ENCODE data around the gene TLN1. TPM values are rescaled to one million over a fixed set of nuclear protein-coding genes. Genes with fewer than 3 reads are reported as not detected.

TLN1 gene
- total RNA-seq, 2 experiments from 2014 or later: 149 to 151 TPM

GRCh38 chr9:35661756-35662350 is 70.1 kb downstream of the TLN1 start:
- Histone ChIP-seq H3K4me1 (ENCODE audit: insufficient read depth, low read length) (peaks cover 85% of the 10 kb centered on the region), H3K9me3 (ENCODE audit: control insufficient read depth in 1 of 2, insufficient read depth in 1 of 2, low read length in 2 of 2) (peaks cover 0 to 4% of the 10 kb centered on the region in 2 experiments), H3K4me3 (ENCODE audit: low read length) (peak overlapping the region; percentile 22), H3K27me3 (ENCODE audit: control insufficient read depth in 1 of 2, insufficient read depth in 2 of 2, low read length in 2 of 2) (no peaks in the 10 kb centered on the region), H3K27ac (ENCODE audit: low read depth in 1 of 2, low read length in 2 of 2) (peak overlapping the region; percentile 5 to 56), H3K36me3 (ENCODE audit: insufficient read depth, low read length) (peaks cover 16% of the 10 kb centered on the region)
- peak overlapping the region; percentile 85 for H3K27ac Mint-ChIP-seq
- ChIA-PET CTCF (interaction anchor here (1.0 to 6.2 kb wide), 6 partner anchors 14 to 95 kb away, joined by 3 to 94 read pairs (median 4); partner anchors contain the start of gene SIT1), POLR2A (interaction anchor here (0.8 to 3.4 kb wide), 9 partner anchors 11 to 71 kb away, joined by 3 to 20 read pairs (median 6); partner anchors contain the start of genes CREB3, SIT1, TLN1 and TPM2)
- peaks cover 8% of the 10 kb centered on the region for H3K27me3 Mint-ChIP-seq
- peaks cover 49% of the 10 kb centered on the region for H3K36me3 Mint-ChIP-seq (ENCODE audit: low read depth)
- peak overlapping the region; percentile 89 for H3K4me3 Mint-ChIP-seq
- TF ChIP-seq CTCF (IDR thresholded peaks at IDR 0.05): no peak
- intact Hi-C loops (cut with DNase I, micrococcal nuclease): no loop called here
- ATAC-seq (ENCODE audit: poor library complexity) (peak; percentile 12), DNase-seq (peak in 9 of 14 experiments; percentile 28 to 84 (median 45))
- peaks cover 92% of the 10 kb centered on the region for H3K4me1 Mint-ChIP-seq (ENCODE audit: low read depth)
- H3K9me3 Mint-ChIP-seq: peaks cover 3% of the 10 kb centered on the region

DNA sequence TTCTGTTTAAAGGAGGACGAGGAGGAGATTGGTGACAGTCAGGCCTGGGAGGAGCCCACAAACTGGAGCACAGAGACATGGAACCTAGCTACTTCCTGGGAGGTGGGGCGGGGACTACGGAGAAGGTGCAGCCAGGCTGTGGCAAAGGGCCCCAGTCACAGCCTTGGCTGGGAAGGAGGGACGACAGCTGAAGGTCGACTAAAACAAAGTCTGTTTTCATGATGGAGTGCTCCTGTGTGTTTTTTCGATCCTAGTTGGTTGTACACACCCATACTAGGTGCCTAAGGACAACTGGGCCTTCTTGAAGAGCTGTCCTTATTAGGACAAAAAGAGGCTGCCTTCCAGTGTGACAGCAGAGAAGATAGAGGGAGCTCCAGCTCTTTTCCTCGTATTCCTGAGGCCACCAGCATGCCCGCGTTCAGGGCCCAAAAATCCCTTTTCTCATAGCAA is 71.0 kb downstream of the TLN1 start:
- CTCF ChIA-PET: interaction anchor here (1.0 to 6.2 kb wide), 7 partner anchors 14 to 96 kb away, joined by 3 to 94 read pairs (median 4); partner anchors contain the start of gene SIT1
- Mint-ChIP-seq H3K4me3 (peak overlapping the region; percentile 92), H3K36me3 (ENCODE audit: low read depth) (peaks cover 51% of the 10 kb centered on the region), H3K4me1 (ENCODE audit: low read depth) (peaks cover 94% of the 10 kb centered on the region), H3K27ac (peak overlapping the region; percentile 100), H3K9me3 (peaks cover 3% of the 10 kb centered on the region), H3K27me3 (peaks cover 8% of the 10 kb centered on the region)
- intact Hi-C loops (cut with DNase I, micrococcal nuclease): no loop called here
- peaks cover 90% of the 10 kb centered on the region for H3K4me1 ChIP-seq (ENCODE audit: insufficient read depth, low read length)
- POLR2A ChIA-PET: interaction anchor here (1.0 to 3.4 kb wide), 9 partner anchors 10 to 72 kb away, joined by 3 to 20 read pairs (median 6); partner anchors contain the start of genes CREB3, SIT1, TLN1 and TPM2
- no peak for DNase-seq
- ATAC-seq (ENCODE audit: poor library complexity): no peak
- H3K36me3 ChIP-seq (ENCODE audit: insufficient read depth, low read length): peaks cover 16% of the 10 kb centered on the region
- H3K27me3 ChIP-seq (ENCODE audit: control insufficient read depth in 1 of 2, insufficient read depth in 2 of 2, low read length in 2 of 2): no peaks in the 10 kb centered on the region
- H3K27ac ChIP-seq (ENCODE audit: low read depth in 1 of 2, low read length in 2 of 2): peak overlapping the region; percentile 14 to 56
- peaks cover 0 to 4% of the 10 kb centered on the region in 2 experiments for H3K9me3 ChIP-seq (ENCODE audit: control insufficient read depth in 1 of 2, insufficient read depth in 1 of 2, low read length in 2 of 2)
- H3K4me3 ChIP-seq (ENCODE audit: low read length): no peak overlapping the region
- TF ChIP-seq CTCF (IDR thresholded peaks at IDR 0.05): no peak

GRCh38 chr9:35659340-35659739 is 72.7 kb downstream of the TLN1 start:
- Histone ChIP-seq H3K4me1 (ENCODE audit: insufficient read depth, low read length) (peaks cover 81% of the 10 kb centered on the region), H3K27me3 (ENCODE audit: control insufficient read depth in 1 of 2, insufficient read depth in 2 of 2, low read length in 2 of 2) (no peaks in the 10 kb centered on the region), H3K9me3 (ENCODE audit: control insufficient read depth in 1 of 2, insufficient read depth in 1 of 2, low read length in 2 of 2) (peaks cover 0 to 4% of the 10 kb centered on the region in 2 experiments), H3K27ac (ENCODE audit: low read depth in 1 of 2, low read length in 2 of 2) (peak overlapping the region; percentile 99 to 100), H3K4me3 (ENCODE audit: low read length) (peak overlapping the region; percentile 88), H3K36me3 (ENCODE audit: insufficient read depth, low read length) (peaks cover 16% of the 10 kb centered on the region)
- POLR2A ChIA-PET: interaction anchor here (1.3 to 5.1 kb wide), 10 partner anchors 12 to 155 kb away, joined by 3 to 175 read pairs (median 16); partner anchors contain the start of genes CREB3, GBA2, HINT2 and RGP1
- H3K4me1 Mint-ChIP-seq (ENCODE audit: low read depth): peaks cover 84% of the 10 kb centered on the region
- DNase-seq (peak in 1 of 14 experiments; percentile 49), ATAC-seq (ENCODE audit: poor library complexity) (no peak)
- peaks cover 8% of the 10 kb centered on the region for H3K27me3 Mint-ChIP-seq
- TF ChIP-seq CTCF (IDR thresholded peaks at IDR 0.05): no peak
- intact Hi-C loops (cut with DNase I, micrococcal nuclease): loop anchor here (2.0 to 5.0 kb wide), 3 partner anchors 37 to 168 kb away; partner anchors contain the start of genes CD72 (in 2 of the 2), FAM221B (in 1 of the 2) and TMEM8B (in 1 of the 2)
- peak overlapping the region; percentile 92 for H3K4me3 Mint-ChIP-seq
- CTCF ChIA-PET: interaction anchor here (1.4 to 6.2 kb wide), 13 partner anchors 12 to 129 kb away, joined by 3 to 94 read pairs (median 8); partner anchors contain the start of genes CD72, CREB3, GBA2 and RGP1
- peak overlapping the region; percentile 100 for H3K27ac Mint-ChIP-seq
- peaks cover 51% of the 10 kb centered on the region for H3K36me3 Mint-ChIP-seq (ENCODE audit: low read depth)
- peaks cover 3% of the 10 kb centered on the region for H3K9me3 Mint-ChIP-seq
